Measurements from ENCODE around the gene ADAP1.

Gene ADAP1

GRCh38 chr7:885261-885892, 69.1 kb downstream of the ADAP1 start:
- TF ChIP-seq, protein P1, sequence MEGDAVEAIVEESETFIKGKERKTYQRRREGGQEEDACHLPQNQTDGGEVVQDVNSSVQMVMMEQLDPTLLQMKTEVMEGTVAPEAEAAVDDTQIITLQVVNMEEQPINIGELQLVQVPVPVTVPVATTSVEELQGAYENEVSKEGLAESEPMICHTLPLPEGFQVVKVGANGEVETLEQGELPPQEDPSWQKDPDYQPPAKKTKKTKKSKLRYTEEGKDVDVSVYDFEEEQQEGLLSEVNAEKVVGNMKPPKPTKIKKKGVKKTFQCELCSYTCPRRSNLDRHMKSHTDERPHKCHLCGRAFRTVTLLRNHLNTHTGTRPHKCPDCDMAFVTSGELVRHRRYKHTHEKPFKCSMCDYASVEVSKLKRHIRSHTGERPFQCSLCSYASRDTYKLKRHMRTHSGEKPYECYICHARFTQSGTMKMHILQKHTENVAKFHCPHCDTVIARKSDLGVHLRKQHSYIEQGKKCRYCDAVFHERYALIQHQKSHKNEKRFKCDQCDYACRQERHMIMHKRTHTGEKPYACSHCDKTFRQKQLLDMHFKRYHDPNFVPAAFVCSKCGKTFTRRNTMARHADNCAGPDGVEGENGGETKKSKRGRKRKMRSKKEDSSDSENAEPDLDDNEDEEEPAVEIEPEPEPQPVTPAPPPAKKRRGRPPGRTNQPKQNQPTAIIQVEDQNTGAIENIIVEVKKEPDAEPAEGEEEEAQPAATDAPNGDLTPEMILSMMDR (IDR thresholded peaks at IDR 0.05; ENCODE audit: borderline replicate concordance, control extremely low read depth, extremely low read depth, insufficient read depth, missing control alignments) = no peak

DNA sequence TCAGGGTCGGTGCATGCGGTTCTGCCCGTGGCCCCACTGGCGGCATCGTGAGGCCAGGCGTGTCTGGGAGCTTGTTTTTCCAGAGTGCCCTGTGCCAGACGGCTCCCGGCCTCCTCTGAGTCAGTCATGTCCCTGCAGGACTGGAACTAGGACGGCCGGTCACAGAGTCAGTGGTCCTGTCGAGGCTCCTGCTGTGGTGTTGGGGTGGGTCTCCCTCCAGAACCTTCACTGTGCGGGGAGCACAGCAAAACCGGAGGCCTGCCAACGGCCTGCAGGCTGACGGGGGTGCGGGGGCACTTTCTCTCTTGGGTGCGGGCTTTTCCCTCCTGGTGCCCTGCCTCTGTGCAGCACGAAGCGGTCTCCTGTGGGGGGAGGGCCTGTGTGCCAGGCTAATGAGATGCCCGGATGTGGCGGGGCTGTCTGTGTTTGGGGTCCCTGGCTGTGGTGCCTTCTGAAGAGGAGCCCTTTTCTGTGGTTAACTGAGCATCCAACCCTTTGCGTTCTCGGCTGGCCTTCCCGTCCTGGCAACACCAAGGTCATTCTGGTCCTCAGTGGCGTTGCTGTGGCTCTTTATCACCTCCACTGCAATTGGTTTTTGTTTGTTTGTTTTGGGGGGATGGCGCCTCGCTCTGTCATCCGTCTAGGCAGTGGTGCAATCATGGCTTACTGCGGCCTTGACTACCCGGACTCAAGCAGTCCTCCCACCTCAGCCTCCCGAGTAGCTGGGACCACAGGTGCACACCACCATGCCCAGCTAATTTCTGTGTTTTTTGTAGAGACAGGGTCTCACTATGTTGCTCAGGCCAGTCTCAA, 70.1 kb downstream of the ADAP1 start:
- in situ Hi-C loops (cut with MboI; ENCODE audit: low sequenced_read_pairs, unreplicated experiment) = no loop called here
- no peak for DNase-seq (ENCODE audit: low spot score)
- TF ChIP-seq, protein P1 (IDR thresholded peaks at IDR 0.05; ENCODE audit: borderline replicate concordance, control extremely low read depth, extremely low read depth, insufficient read depth, missing control alignments) = no peak

More at GRCh38 chr7:885261-885892, 69.1 kb downstream of the ADAP1 start:
- in situ Hi-C loops (cut with MboI; ENCODE audit: low sequenced_read_pairs, unreplicated experiment) = no loop called here
- no peak for DNase-seq (ENCODE audit: low spot score)

DNA sequence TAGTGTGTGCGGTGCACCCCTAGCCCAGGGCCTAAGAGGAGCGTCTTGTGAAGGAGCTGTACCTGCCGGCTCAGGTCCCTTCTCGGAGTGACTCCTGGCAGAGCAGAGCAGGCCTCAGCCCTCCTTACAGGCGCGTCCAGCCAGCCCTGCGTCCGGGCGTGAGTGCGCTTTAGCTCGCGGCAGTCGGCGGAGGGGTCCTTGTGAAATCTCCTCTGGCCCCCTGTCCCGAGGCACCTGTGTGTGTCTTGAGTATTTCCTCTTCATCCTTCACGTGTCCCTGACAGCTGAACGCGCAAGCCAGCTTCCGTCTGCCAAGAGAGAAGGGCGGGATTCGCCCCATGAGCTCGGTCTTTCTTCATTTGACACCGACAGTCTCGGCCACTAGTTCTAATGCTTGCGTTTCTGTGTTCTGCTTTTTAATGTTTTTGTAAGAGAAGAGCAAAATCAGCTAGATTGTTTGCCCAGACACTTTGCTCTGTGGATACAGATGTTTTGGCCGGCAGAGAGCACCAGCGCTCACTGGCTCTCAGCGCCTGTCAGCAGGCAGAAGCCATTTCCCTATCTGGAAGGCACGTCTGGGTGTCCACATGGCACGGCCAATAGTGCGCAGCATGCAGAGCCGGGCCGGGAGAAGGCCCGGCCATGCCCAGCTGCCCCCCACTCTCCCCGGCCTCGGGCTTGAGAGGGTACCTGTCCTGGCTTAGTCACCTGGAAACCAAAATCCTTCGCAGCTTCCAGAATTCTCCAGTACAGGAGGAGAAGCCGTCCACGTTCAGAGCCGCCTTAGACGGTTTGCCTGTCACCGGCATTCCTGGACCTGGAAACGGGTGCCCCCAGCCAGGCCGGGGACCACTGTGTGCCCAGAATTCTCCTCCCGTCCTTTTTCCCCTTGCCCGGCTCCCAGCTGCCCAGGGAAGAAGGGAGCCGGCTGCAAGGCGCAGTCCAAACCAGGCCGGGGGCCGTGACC, 71.1 kb downstream of the ADAP1 start:
- no peak for DNase-seq (ENCODE audit: low spot score)
- in situ Hi-C loops (cut with MboI; ENCODE audit: low sequenced_read_pairs, unreplicated experiment) = no loop called here

DNA sequence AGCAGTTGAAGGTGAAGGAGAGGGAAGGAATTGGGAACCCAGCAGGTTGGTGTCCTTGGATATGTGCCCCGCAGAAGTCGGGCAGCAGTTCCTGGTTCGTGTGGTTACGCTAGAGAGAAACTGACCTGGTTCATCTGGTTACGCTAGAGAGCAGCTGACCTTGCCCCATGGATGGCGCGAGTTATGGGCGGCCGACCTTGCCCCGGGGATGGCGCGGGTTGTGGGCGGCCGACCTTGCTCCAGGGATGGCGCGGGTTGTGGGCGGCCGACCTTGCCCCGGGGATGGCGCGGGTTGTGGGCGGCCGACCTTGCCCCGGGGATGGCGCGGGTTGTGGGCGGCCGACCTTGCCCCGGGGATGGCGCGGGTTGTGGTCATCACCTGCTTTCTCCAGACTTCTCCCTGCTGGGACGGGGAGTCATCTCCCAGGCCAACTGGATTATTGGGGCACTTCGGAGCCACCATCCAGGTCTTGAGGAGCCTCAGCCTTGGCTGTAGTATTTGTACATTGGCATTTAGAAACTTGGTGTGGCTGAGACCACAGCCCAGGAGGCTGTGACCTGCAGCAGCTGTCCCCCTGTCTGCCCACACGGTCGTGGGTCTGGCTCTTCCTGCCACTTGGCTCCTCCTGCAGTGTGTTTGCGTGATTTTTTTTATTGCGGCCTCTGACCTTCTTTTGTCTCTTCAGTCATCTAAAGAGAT, 72.0 kb downstream of the ADAP1 start:
- in situ Hi-C loops (cut with MboI; ENCODE audit: low sequenced_read_pairs, unreplicated experiment) = no loop called here
- TF ChIP-seq, protein P1 (IDR thresholded peaks at IDR 0.05; ENCODE audit: borderline replicate concordance, control extremely low read depth, extremely low read depth, insufficient read depth, missing control alignments) = no peak
- no peak for DNase-seq (ENCODE audit: low spot score)

More for the DNA sequence above, 71.1 kb downstream of the ADAP1 start:
- TF ChIP-seq, protein P1 (IDR thresholded peaks at IDR 0.05; ENCODE audit: borderline replicate concordance, control extremely low read depth, extremely low read depth, insufficient read depth, missing control alignments) = no peak

- in situ Hi-C loops (cut with MboI; ENCODE audit: low sequenced_read_pairs, unreplicated experiment) = no loop called here
- TF ChIP-seq, protein P1 (IDR thresholded peaks at IDR 0.05; ENCODE audit: borderline replicate concordance, control extremely low read depth, extremely low read depth, insufficient read depth, missing control alignments) = no peak
- DNase-seq (ENCODE audit: low spot score) = no peak
These were observed 72.8 kb downstream of the ADAP1 start for GRCh38 chr7:881441-882234.
